ENCODE results near the gene KCNK15.

- TF ChIP-seq POLR2A (IDR thresholded peaks at IDR 0.05; ENCODE audit: low read length) (no peak), GATA1 (IDR thresholded peaks at IDR 0.05; ENCODE audit: low read depth, low read length) (no peak)
Observed at GRCh38 chr20:44745122-44745597, 505 bp upstream of the KCNK15 start.

Measured in erythroblast (primary cell).